Neuronal stem cell (in vitro differentiated cells): Measurements from ENCODE around the gene PPM1E.

Experiments
- DNase-seq: peaks from one replicate; pipeline ENCODE4 v3.0.0-alpha.2; 2013; ENCODE audit warnings: low spot score
- H2AFZ ChIP-seq: one replicate; pipeline ENCODE4 v1.6.1; 2013; ENCODE audit warnings: mild to moderate bottlenecking, low read length, inconsistent platforms
- H2AK5ac ChIP-seq: 2 replicates; pipeline ENCODE4 v1.6.1; 2013; ENCODE audit warnings: low read depth, mild to moderate bottlenecking, inconsistent platforms, low read length, moderate library complexity, mixed read lengths
- H2BK120ac ChIP-seq: 2 replicates; pipeline ENCODE4 v1.6.1; 2013; ENCODE audit warnings: low read depth, mild to moderate bottlenecking, inconsistent platforms, low read length, moderate library complexity, mixed read lengths
- H2BK12ac ChIP-seq: one replicate; pipeline ENCODE4 v1.6.1; 2013; ENCODE audit warnings: low read length, inconsistent platforms
- H2BK15ac ChIP-seq: 2 replicates; pipeline ENCODE4 v1.6.1; 2013; ENCODE audit warnings: mild to moderate bottlenecking, low read length, inconsistent platforms, mixed read lengths
- H2BK5ac ChIP-seq: one replicate; pipeline ENCODE4 v1.6.1; 2013; ENCODE audit warnings: inconsistent platforms, mild to moderate bottlenecking, low read length, moderate library complexity
- H3K14ac ChIP-seq: one replicate; pipeline ENCODE4 v1.6.1; 2013; ENCODE audit warnings: low read length, inconsistent platforms
- H3K18ac ChIP-seq: 2 replicates; pipeline ENCODE4 v1.6.1; 2013; ENCODE audit warnings: low read length, inconsistent platforms
- H3K23ac ChIP-seq: 2 replicates; pipeline ENCODE4 v1.6.1; 2013; ENCODE audit warnings: low read depth, mild to moderate bottlenecking, mixed read lengths, low read length, inconsistent platforms; ENCODE audit not compliant: poor library complexity
- H3K27ac ChIP-seq: replicated peaks from 3 replicates; pipeline ENCODE4 v1.5.1; 2013; ENCODE audit warnings: low read length, inconsistent platforms
- H3K27me3 ChIP-seq, 3 experiments: 2 replicates each; pipeline ENCODE4 v1.6.1; 2013; ENCODE audit warnings: low read length in 3 of 3, mild to moderate bottlenecking in 2 of 3, inconsistent platforms in 1 of 3, low read depth in 1 of 3, mixed read lengths in 1 of 3, moderate library complexity in 1 of 3; ENCODE audit not compliant: control insufficient read depth in 3 of 3, insufficient read depth in 3 of 3
- H3K36me3 ChIP-seq, 2 donors: replicated peaks in 1 of 2; 2 replicates each; pipeline ENCODE4 v1.6.1; 2013; ENCODE audit warnings: low read length in 2 of 2; ENCODE audit not compliant: control insufficient read depth in 2 of 2, insufficient read depth in 2 of 2
- H3K4ac ChIP-seq: 2 replicates; pipeline ENCODE4 v1.6.1; 2013; ENCODE audit warnings: inconsistent platforms, mild to moderate bottlenecking, low read length, moderate library complexity
- H3K4me1 ChIP-seq, 2 donors: 1 replicate in 1 of 2; 2 replicates in 1 of 2; pipeline ENCODE4 v1.6.1; 2013; ENCODE audit warnings: low read length in 2 of 2, low read depth in 1 of 2; ENCODE audit not compliant: control insufficient read depth in 2 of 2, insufficient read depth in 1 of 2
- H3K4me2 ChIP-seq: one replicate; pipeline ENCODE4 v1.6.1; 2013; ENCODE audit warnings: mild to moderate bottlenecking, low read length, inconsistent platforms; ENCODE audit not compliant: insufficient read depth, poor library complexity, severe bottlenecking
- H3K4me3 ChIP-seq, 2 donors: 2 replicates each; pipeline ENCODE4 v1.5.1; 2013; ENCODE audit warnings: low read length in 2 of 2, mild to moderate bottlenecking in 2 of 2, inconsistent platforms in 1 of 2, moderate library complexity in 1 of 2
- H3K79me1 ChIP-seq: one replicate; pipeline ENCODE4 v1.6.1; 2013; ENCODE audit warnings: low read depth, mild to moderate bottlenecking, inconsistent platforms, low read length, moderate library complexity
- H3K9ac ChIP-seq: one replicate; pipeline ENCODE4 v1.6.1; 2013; ENCODE audit warnings: mild to moderate bottlenecking, low read depth, low read length, inconsistent platforms; ENCODE audit not compliant: poor library complexity
- H3K9me3 ChIP-seq, 2 donors: replicated peaks in 1 of 2; 2 replicates each; pipeline versions ENCODE3 to v1.6.1; 2013; ENCODE audit warnings: low read length in 2 of 2, mild to moderate bottlenecking in 2 of 2, inconsistent platforms in 1 of 2, low read depth in 1 of 2, mixed read lengths in 1 of 2, moderate library complexity in 1 of 2; ENCODE audit not compliant: control insufficient read depth in 2 of 2, insufficient read depth in 1 of 2
- H4K8ac ChIP-seq: one replicate; pipeline ENCODE4 v1.6.1; 2013; ENCODE audit warnings: low read depth, mild to moderate bottlenecking, inconsistent platforms, low read length, moderate library complexity
- H4K91ac ChIP-seq: one replicate; pipeline ENCODE4 v1.6.1; 2013; ENCODE audit warnings: low read length, low read depth, mild to moderate bottlenecking, inconsistent platforms; ENCODE audit not compliant: poor library complexity
- WGBS, 2 donors: extraction: QIAGEN DNeasy Blood & Tissue Kit; methylation state at CpG; one replicate each; pipeline ENCODE4 v1.1.7; 2013; ENCODE audit warnings: missing lambda C conversion rate in 2 of 2, mixed read lengths in 1 of 2; ENCODE audit not compliant: insufficient read length in 2 of 2, insufficient replicate concordance in 1 of 2; ENCODE audit errors: extremely low coverage in 2 of 2; 5-methylcytosine and 5-hydroxymethylcytosine counted together

Gene PPM1E

DNA sequence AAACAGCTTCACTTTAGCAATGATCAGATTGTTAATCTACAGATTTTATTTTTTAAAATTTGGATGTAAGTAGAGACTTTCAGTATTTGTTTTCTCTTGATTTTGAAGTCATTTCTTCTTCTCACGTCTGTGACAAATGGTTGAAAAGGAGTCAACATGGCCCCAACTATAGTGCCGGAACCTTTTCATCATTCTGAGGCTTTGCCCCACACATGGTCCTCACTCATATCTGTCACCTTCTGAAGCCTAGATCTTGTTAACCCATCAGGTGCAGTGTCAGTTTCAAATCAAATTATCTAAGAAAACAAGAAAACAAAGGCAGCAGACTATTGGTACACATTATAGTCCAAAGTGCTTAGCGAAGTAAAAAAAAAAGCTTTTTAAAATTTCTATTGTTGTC is 227.0 kb downstream of the PPM1E start:
- Histone ChIP-seq H3K9ac (no peak overlapping the region), H3K14ac (no peak overlapping the region), H3K36me3 (peaks cover 0 to 26% of the 10 kb centered on the region in 2 donors), H3K4me3 (no peak overlapping the region), H2BK120ac (no peak overlapping the region), H3K79me1 (no peaks in the 10 kb centered on the region), H2BK5ac (no peak overlapping the region), H2BK15ac (no peak overlapping the region), H3K4me1 (peaks cover 0 to 5% of the 10 kb centered on the region in 2 donors), H2AFZ (no peak overlapping the region), H3K4me2 (no peak overlapping the region), H3K27me3 (no peaks in the 10 kb centered on the region), H3K9me3 (no peaks in the 10 kb centered on the region), H3K18ac (no peak overlapping the region), H2AK5ac (no peak overlapping the region), H4K8ac (no peak overlapping the region), H4K91ac (no peak overlapping the region), H3K4ac (no peak overlapping the region), H2BK12ac (no peak overlapping the region), H3K27ac (no peak overlapping the region), H3K23ac (no peak overlapping the region)
- WGBS, 2 donors = no CpG with 5 or more reads among the region's 3 CpGs
- DNase-seq = no peak

DNA sequence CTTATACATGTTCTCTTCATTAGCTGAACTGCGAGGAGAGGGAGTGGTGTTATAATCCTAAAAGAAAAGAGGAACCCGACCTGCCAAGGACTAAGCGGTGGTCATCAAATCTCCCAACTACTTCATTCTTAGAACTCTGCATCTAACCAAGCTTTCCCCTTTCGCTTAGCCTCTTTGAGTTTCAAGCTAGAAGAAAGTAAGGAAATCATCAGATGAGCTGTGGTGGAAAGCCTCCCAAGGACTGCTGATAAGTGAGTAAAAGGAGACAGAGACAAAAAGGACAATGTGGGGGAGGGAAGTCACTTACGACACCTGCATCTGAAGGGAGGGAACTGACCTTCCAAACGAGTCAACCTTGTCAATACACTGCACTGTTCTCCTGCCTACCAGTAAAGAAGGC is 229.7 kb downstream of the PPM1E start:
- Histone ChIP-seq H3K4me3 (no peak overlapping the region), H2BK120ac (no peak overlapping the region), H3K18ac (no peak overlapping the region), H2AK5ac (no peak overlapping the region), H3K36me3 (peaks cover 0 to 18% of the 10 kb centered on the region in 2 donors), H2BK12ac (no peak overlapping the region), H2BK5ac (no peak overlapping the region), H3K14ac (no peak overlapping the region), H3K4ac (no peak overlapping the region), H3K27ac (no peak overlapping the region), H2AFZ (no peak overlapping the region), H3K23ac (no peak overlapping the region), H2BK15ac (no peak overlapping the region), H3K9me3 (no peaks in the 10 kb centered on the region), H3K27me3 (no peaks in the 10 kb centered on the region), H3K79me1 (no peaks in the 10 kb centered on the region), H3K9ac (no peak overlapping the region), H4K91ac (no peak overlapping the region), H3K4me2 (no peak overlapping the region), H3K4me1 (peaks cover 0 to 11% of the 10 kb centered on the region in 2 donors), H4K8ac (no peak overlapping the region)
- WGBS, 2 donors = no CpG with 5 or more reads among the region's 6 CpGs
- DNase-seq = no peak

- Histone ChIP-seq H2AK5ac (no peak overlapping the region), H3K4me3 (no peak overlapping the region), H2BK5ac (no peak overlapping the region), H3K36me3 (peaks cover 0 to 12% of the 10 kb centered on the region in 2 donors), H3K27me3 (no peaks in the 10 kb centered on the region), H2BK120ac (no peak overlapping the region), H3K18ac (no peak overlapping the region), H3K9ac (no peak overlapping the region), H3K4ac (no peak overlapping the region), H3K14ac (no peak overlapping the region), H3K23ac (no peak overlapping the region), H3K9me3 (no peaks in the 10 kb centered on the region), H3K4me1 (peaks cover 0 to 11% of the 10 kb centered on the region in 2 donors), H3K79me1 (no peaks in the 10 kb centered on the region), H3K27ac (no peak overlapping the region), H4K91ac (no peak overlapping the region), H2BK12ac (no peak overlapping the region), H2AFZ (no peak overlapping the region), H3K4me2 (no peak overlapping the region), H4K8ac (no peak overlapping the region), H2BK15ac (no peak overlapping the region)
- no CpG with 5 or more reads among the region's 6 CpGs for WGBS, 2 donors
- no peak for DNase-seq
These were observed 230.3 kb downstream of the PPM1E start for GRCh38 chr17:58985971-58986370.

- H3K36me3 ChIP-seq = peaks cover 0 to 10% of the 10 kb centered on the region in 2 donors
- H2AK5ac ChIP-seq = no peak overlapping the region
- H3K14ac ChIP-seq = no peak overlapping the region
- no peaks in the 10 kb centered on the region for H3K79me1 ChIP-seq
- H2BK120ac ChIP-seq = no peak overlapping the region
- H3K23ac ChIP-seq = no peak overlapping the region
- H3K9ac ChIP-seq = no peak overlapping the region
- H3K27me3 ChIP-seq = no peaks in the 10 kb centered on the region
- H2BK5ac ChIP-seq = no peak overlapping the region
- no peak overlapping the region for H4K91ac ChIP-seq
- no peaks in the 10 kb centered on the region for H3K9me3 ChIP-seq
- H2BK15ac ChIP-seq = no peak overlapping the region
- no peak for DNase-seq
- H4K8ac ChIP-seq = no peak overlapping the region
- no peak overlapping the region for H3K4me2 ChIP-seq
- H3K18ac ChIP-seq = no peak overlapping the region
- no peak overlapping the region for H2BK12ac ChIP-seq
- H3K4ac ChIP-seq = no peak overlapping the region
- peaks cover 0 to 13% of the 10 kb centered on the region in 2 donors for H3K4me1 ChIP-seq
- H3K4me3 ChIP-seq = no peak overlapping the region
- H2AFZ ChIP-seq = no peak overlapping the region
- H3K27ac ChIP-seq = no peak overlapping the region
- WGBS, 2 donors = no CpG with 5 or more reads among the region's 2 CpGs
These were observed 234.0 kb downstream of the PPM1E start for GRCh38 chr17:58989629-58990028.
